GM12878 (cell line): Measurements from ENCODE around the gene BHLHE41. TPM values are rescaled to one million over a fixed set of nuclear protein-coding genes. Genes with fewer than 3 reads are reported as not detected.

ENCODE experiments used
- ATAC-seq: fragments of 200-7000 bp; cut with Tn5 transposase; 3 replicates; pipeline ENCODE4 v1.9.1; 2020; ENCODE audit warnings: mild to moderate bottlenecking, moderate library complexity
- BruUV-seq: library from RNA; stranded (reverse); fragments of 400-500 nt; replicated peaks from 2 replicates; lab custom pipeline; 2021; lab: Mats Ljungman, UMichigan
- CTCF ChIA-PET: fragments of 300-600 bp; sonication (Branson Sonifier 250); formaldehyde crosslinking; extraction: SDS; loops from one replicate; lab custom pipeline; 2021; ENCODE audit warnings: inconsistent platforms; lab: Yijun Ruan, JAX
- POLR2A ChIA-PET: fragments of 350-600 bp; formaldehyde crosslinking; extraction: SDS; loops from one replicate; lab custom pipeline; 2021; ENCODE audit warnings: inconsistent platforms; lab: Charles Lee
- RAD21 ChIA-PET: fragments of 300-600 bp; sonication (Branson Sonifier 250); formaldehyde crosslinking; loops from one replicate; lab custom pipeline; 2023; ENCODE audit warnings: antibody characterized with exemption; ENCODE audit not compliant: unreplicated experiment; lab: Charles Lee
- SMC1A ChIA-PET: fragments of 300-600 bp; sonication (Branson Sonifier 250); formaldehyde crosslinking; loops from one replicate; lab custom pipeline; 2023; ENCODE audit not compliant: unreplicated experiment, uncharacterized antibody; lab: Charles Lee
- DNase-seq: peaks from one replicate; pipeline ENCODE4 v3.0.0-alpha.2; 2011; ENCODE audit warnings: low read depth, low spot score
- FAIRE-seq: peaks from 3 replicates; lab custom pipeline; 2011; peaks lifted over from hg19 to GRCh38; lab: Jason Lieb, UNC
- H2AFZ ChIP-seq: 2 replicates; pipeline ENCODE4 v1.6.0; 2011; ENCODE audit warnings: low read depth, low read length, control low read depth; ENCODE audit not compliant: control insufficient read depth
- H3K27ac ChIP-seq: 2 replicates; pipeline ENCODE4 v1.5.1; 2011; ENCODE audit warnings: control low read depth; ENCODE audit not compliant: control insufficient read depth, insufficient read depth
- H3K27me3 ChIP-seq, 2 experiments: replicated peaks in 1 of 2; 2 replicates each; pipeline versions ENCODE4 v1.6.0 to v1.6.1; 2011; ENCODE audit warnings: low read length in 1 of 2; ENCODE audit not compliant: control insufficient read depth in 2 of 2, insufficient read depth in 2 of 2
- H3K36me3 ChIP-seq, 2 experiments: 2 replicates each; pipeline ENCODE4 v1.5.1; 2011; ENCODE audit warnings: low read length in 1 of 2; ENCODE audit not compliant: control insufficient read depth in 2 of 2, insufficient read depth in 2 of 2
- H3K4me1 ChIP-seq: 2 replicates; pipeline ENCODE4 v1.6.1; 2011; ENCODE audit warnings: mild to moderate bottlenecking, low read length, moderate library complexity, mixed read lengths; ENCODE audit not compliant: control insufficient read depth, insufficient read depth
- H3K4me2 ChIP-seq: 2 replicates; pipeline ENCODE4 v1.6.0; 2011; ENCODE audit warnings: control low read depth; ENCODE audit not compliant: control insufficient read depth, insufficient read depth
- H3K4me3 ChIP-seq: fragments of 200-600 bp; sonication (generic); 2 replicates; pipeline ENCODE4 v1.5.1; 2016
- H3K79me2 ChIP-seq: 2 replicates; pipeline ENCODE4 v1.6.0; 2011; ENCODE audit warnings: low read length; ENCODE audit not compliant: control insufficient read depth, insufficient read depth
- H3K9ac ChIP-seq: 2 replicates; pipeline ENCODE4 v1.8.0; 2011; ENCODE audit warnings: low read length, control low read depth, mixed read lengths; ENCODE audit not compliant: control insufficient read depth, insufficient read depth
- H3K9me3 ChIP-seq: replicated peaks from 3 replicates; pipeline ENCODE4 v1.5.1; 2011; ENCODE audit warnings: mild to moderate bottlenecking, low read length; ENCODE audit not compliant: control insufficient read depth, insufficient read depth
- H4K20me1 ChIP-seq: 2 replicates; pipeline ENCODE4 v1.6.0; 2011; ENCODE audit not compliant: control insufficient read depth, insufficient read depth
- RUNX3 ChIP-seq: IDR thresholded peaks from 2 replicates; pipeline ENCODE4 v1.6.1; 2012; ENCODE audit warnings: low read length, inconsistent platforms
- WGBS: methylation state at CpG from one replicate; pipeline ENCODE4 v1.1.6; 2016; ENCODE audit warnings: low lambda C conversion rate; ENCODE audit not compliant: insufficient replicate concordance, insufficient coverage; ENCODE audit errors: missing lambda C conversion rate; 5-methylcytosine and 5-hydroxymethylcytosine counted together
- in situ Hi-C: fragments of 300-500 bp; cut with MboI; formaldehyde crosslinking; loops from 9 replicates; pipeline ENCODE4 v1.14.3; 2018; ENCODE audit warnings: mixed read lengths
- intact Hi-C: fragments of 100-400 bp; cut with micrococcal nuclease; formaldehyde crosslinking; loops from one replicate; pipeline ENCODE4 v1.14.2; 2022; ENCODE audit not compliant: unreplicated experiment
- polyA plus RNA-seq, 11 experiments: library from polyadenylated mRNA; depleted of rRNA in 4 of 11; unstranded in 6 of 11; stranded (reverse) in 5 of 11; fragments of >200 nt; fragmentation: Nextera tagmentation in 4 of 11; fragmentation: Illumina TruSeq in 1 of 11; extraction: Ambion mirVana in 4 of 11; extraction: Trizol in 1 of 11; gene quantifications; 1 replicate in 1 of 11; 2 replicates in 10 of 11; pipeline versions ENCODE4 v1.2.1 to v1.2.3, GENCODE V29; 2011 to 2016; ENCODE audit warnings: inconsistent platforms in 2 of 11, missing spikeins in 2 of 11, low read depth in 1 of 11
- total RNA-seq, 4 experiments: library from RNA; depleted of rRNA in 3 of 4; stranded (reverse); fragments of >200 nt in 3 of 4; fragmentation: Illumina TruSeq in 1 of 4; extraction: Trizol in 1 of 4; gene quantifications; 2 replicates each; pipeline versions ENCODE4 v1.2.1 to v1.2.3, GENCODE V29; 2013 to 2021
- TF ChIP-seq, protein P1 (sequence below): fragments of 450-650 bp; IDR thresholded peaks from 2 replicates; pipeline ENCODE4 v1.6.1; 2017; ENCODE audit warnings: mild to moderate bottlenecking, moderate library complexity

Gene BHLHE41
- total and polyA plus RNA-seq, 10 of the 15 experiments (the other 5 are each of a cell fraction or from before 2014, with no cell fraction given): 0.02 to 1.5 (median 0.07) TPM; not detected in 3

DNA sequence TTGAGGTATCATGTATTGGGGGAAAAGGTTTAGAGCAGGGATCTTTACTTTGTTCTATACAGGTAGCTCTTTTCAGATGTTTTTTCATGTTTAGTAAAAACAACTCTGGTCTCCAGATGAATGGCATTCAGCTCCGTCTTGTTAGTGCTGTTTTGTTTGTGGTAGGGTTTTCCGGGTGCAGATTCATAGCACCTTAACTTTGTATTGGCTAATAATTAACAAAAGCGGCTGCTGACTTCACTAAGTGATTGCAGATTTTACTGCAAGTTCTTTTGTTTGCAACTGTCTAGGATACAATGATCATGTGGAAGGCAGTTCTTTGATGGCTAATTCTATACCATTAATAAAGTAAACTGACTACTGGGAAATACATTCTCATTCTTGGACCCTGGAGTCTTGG is 32.2 kb upstream of the BHLHE41 start:
- peak overlapping the region; percentile 49; the same call in 1 of the 2 replicates for H3K4me3 ChIP-seq
- H3K79me2 ChIP-seq: no peaks in the 10 kb centered on the region
- H3K36me3 ChIP-seq: no peaks in the 10 kb centered on the region
- FAIRE-seq: no peak
- TF ChIP-seq, protein P1, sequence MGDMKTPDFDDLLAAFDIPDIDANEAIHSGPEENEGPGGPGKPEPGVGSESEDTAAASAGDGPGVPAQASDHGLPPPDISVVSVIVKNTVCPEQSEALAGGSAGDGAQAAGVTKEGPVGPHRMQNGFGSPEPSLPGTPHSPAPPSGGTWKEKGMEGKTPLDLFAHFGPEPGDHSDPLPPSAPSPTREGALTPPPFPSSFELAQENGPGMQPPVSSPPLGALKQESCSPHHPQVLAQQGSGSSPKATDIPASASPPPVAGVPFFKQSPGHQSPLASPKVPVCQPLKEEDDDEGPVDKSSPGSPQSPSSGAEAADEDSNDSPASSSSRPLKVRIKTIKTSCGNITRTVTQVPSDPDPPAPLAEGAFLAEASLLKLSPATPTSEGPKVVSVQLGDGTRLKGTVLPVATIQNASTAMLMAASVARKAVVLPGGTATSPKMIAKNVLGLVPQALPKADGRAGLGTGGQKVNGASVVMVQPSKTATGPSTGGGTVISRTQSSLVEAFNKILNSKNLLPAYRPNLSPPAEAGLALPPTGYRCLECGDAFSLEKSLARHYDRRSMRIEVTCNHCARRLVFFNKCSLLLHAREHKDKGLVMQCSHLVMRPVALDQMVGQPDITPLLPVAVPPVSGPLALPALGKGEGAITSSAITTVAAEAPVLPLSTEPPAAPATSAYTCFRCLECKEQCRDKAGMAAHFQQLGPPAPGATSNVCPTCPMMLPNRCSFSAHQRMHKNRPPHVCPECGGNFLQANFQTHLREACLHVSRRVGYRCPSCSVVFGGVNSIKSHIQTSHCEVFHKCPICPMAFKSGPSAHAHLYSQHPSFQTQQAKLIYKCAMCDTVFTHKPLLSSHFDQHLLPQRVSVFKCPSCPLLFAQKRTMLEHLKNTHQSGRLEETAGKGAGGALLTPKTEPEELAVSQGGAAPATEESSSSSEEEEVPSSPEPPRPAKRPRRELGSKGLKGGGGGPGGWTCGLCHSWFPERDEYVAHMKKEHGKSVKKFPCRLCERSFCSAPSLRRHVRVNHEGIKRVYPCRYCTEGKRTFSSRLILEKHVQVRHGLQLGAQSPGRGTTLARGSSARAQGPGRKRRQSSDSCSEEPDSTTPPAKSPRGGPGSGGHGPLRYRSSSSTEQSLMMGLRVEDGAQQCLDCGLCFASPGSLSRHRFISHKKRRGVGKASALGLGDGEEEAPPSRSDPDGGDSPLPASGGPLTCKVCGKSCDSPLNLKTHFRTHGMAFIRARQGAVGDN: peak; percentile 65; the same call in 1 of the 2 replicates
- no peak for TF ChIP-seq RUNX3
- TF ChIP-seq, all 136 proteins: peak for 1
- ChIA-PET POLR2A (interaction anchor here (0.8 to 2.6 kb wide), 12 partner anchors 8 to 571 kb away, joined by 3 to 23 read pairs (median 5); no protein-coding TSS in a partner anchor), CTCF (interaction anchor here (0.5 to 7.2 kb wide), 12 partner anchors 17 to 1733 kb away, joined by 3 to 74 read pairs (median 6); partner anchors contain the start of gene BHLHE41), RAD21 (interaction anchor here (0.6 to 5.5 kb wide), 20 partner anchors 10 to 571 kb away, joined by 3 to 76 read pairs (median 7); partner anchors contain the start of gene BHLHE41), SMC1A (interaction anchor here (0.5 to 8.1 kb wide), 33 partner anchors 9 to 1005 kb away, joined by 3 to 93 read pairs (median 5); partner anchors contain the start of genes BHLHE41 and SSPN)
- intact Hi-C loops (loop anchor here (2.0 kb wide), 1 partner anchor 114 kb away; no protein-coding TSS in a partner anchor), in situ Hi-C loops (no loop called here)
- no peak for DNase-seq
- peak overlapping the region; percentile 88 for H3K4me2 ChIP-seq
- no TSS peak for BruUV-seq
- H3K9ac ChIP-seq: peak overlapping the region; percentile 60
- peaks cover 38% of the 10 kb centered on the region for H3K4me1 ChIP-seq
- H4K20me1 ChIP-seq: no peaks in the 10 kb centered on the region
- peak; percentile 25 for ATAC-seq
- peak overlapping the region; percentile 76 for H2AFZ ChIP-seq
- WGBS: 10% methylated on average over 3 of the region's 3 CpGs
- H3K27ac ChIP-seq: peak overlapping the region; percentile 94
- no peaks in the 10 kb centered on the region for H3K27me3 ChIP-seq
- H3K9me3 ChIP-seq: no peaks in the 10 kb centered on the region; the same call in 2 of the 3 replicates
